ENCODE results near the gene MBD2.
A peak's percentile ranks its signal among the peaks of the same experiment; 100 is the strongest.
"Not testable (repeated sequence)": the region's sequence is repeated elsewhere in the genome, so short reads cannot be mapped to it uniquely, and the experiment has no call there.

The MBD2 gene

DNA sequence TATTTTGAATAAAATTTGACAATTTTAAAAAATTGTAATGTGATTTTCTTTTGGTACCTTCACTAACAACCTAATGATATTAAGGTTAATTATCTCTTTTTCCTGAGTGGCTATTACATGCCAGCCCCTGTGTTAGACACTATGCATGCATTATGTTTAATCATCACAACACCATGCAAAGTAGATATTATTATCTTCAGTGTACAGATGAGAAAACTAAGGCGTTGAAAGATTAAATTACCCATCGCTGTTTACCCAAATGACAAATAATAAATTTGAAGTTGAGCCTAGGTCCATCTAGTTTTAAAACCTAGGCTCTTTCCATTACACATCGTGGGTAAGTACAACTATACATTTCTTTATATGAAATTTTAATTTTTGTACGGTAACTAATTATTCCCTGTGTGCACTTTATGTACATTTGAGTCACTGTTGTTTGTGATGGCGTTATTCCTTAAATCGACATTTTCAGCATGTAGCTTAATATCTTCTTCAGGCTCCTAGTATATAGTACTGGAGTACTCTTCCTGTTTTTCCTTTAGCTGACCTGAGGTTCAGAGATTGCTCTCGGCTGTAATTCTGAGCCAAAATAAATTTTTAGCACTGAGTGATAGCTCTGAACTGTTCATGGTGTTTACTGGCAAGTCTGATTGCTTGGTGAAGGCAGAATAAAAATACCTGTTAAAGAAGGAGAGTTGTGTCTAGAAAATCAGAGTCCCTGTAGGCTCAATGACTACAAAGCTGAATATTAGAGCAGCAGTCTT lies 13.9 kb upstream of the MBD2 start:
- peak; percentile 56 for DNase-seq (ENCODE audit: low spot score)

DNA sequence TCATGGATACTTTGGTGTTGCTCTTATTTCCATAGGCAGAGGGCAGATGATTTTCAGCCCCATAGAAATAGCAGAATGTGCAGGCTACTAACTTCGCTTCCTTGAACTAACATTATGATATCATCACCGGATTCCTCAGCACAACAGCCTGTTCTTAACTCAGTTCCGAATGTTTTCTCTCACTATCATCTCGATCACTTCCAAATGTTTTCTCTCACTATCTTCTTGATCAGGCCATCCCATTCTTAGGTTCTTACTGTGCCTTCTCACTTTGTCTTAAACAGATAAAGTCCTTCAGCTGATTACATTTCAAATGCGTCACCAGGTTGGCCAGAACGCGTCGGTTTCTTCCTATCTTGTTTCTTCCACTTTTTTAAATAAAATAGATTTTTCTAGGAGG lies 11.4 kb upstream of the MBD2 start:
- no peak for DNase-seq (ENCODE audit: low spot score)

DNA sequence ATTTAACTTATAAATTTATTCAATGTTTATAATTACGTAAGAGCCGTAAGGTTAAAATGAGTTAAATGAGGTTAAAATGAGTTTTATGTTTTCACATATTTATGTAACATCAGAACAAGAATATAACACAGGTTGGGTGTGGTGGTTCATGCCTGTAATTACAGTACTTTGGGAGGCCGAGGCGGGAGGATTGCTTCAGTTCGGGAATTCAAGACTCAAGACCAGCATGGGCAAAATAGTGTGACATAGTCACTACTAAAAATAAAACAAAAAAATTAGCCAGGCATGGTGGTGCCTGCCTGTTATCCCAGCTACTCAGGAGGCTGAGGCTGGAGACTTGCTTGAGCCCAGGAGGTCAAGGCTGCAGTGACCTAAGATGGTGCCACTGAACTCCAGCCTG lies 9.3 kb upstream of the MBD2 start:
- no peak for DNase-seq (ENCODE audit: low spot score)

DNA sequence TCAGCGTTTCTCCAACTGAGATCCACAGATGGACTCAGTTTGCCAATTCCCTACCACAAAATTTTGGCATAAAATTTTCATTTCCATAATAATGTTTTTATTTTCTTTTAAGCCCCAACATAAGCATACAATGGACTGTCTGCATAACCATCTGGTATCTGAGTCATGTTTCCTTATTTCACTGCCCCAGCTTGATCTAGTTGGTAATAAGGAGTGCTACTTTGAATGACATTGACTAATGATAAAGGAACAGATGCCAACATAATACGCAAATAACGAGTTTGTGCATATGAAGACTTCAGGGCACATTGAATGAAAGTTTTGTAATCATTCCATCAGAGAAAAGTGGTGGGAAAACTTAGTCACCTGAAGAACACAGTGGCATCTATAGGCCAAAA lies 8.8 kb upstream of the MBD2 start:
- no peak for DNase-seq (ENCODE audit: low spot score)

DNA sequence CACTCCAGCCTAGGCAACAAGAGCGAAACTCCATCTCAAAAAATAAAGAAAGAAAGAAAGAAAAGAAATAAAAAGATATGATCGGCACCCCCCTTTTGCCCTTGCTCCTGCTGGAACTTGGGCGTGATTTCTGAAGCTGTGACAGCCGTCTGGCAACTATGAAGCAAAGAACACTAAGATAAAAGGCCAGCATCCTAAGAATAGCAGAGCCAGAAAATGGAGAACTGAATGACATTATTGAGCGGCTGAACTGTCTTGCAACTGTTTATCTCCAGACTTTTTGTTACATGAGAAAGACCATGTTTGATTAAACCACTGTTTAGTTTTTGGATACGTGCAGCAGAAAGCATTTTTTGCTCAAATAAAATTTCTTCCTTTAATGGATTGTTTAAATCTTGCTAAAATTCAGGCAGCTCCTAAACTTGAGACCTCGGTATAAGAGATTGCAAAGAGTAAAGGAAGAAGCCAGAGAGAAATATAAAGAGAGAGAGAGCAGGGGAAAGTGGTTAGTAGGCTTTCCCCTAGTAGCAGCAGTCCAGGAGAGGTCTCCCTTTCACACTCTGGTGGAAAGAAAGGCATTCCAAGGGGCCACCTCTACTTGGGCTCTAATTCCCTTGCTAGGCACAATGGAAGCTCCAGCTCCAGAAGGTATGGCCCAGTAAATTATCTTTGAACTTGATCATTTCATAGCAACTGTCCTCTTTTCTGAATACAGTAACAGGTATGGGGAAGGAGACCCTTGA lies 8.2 kb upstream of the MBD2 start:
- no peak for DNase-seq (ENCODE audit: low spot score)

DNA sequence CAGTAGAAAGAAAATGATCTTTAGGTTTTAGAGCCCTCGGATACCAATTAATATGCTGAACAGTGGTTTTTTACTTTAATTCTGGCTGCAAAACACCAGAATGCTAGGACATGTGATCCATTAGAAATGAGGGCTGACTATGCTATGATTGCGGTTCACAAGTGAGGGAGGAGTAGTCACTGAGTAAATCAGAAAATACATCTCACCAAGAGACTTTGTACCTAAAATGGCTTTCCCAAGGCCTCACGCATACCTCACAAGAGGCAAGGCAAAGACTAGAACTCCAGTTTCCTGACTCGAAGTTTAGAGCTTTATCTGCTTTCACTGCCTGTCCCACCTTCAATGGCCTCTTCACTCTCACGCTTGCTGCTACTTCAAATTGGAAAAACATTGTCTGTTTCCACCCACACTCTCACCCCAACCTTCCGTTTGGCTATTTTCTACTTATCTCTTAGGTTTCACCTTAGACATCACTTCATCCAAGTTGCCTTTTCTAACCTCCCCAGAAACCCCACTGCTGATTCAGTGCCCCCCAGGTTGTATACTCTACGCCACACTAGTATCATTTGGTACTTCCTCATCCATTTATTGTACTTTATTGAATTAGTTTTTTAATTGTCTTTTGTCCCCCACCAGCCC lies 5.1 kb upstream of the MBD2 start:
- DNase-seq (ENCODE audit: low spot score), result no peak

DNA sequence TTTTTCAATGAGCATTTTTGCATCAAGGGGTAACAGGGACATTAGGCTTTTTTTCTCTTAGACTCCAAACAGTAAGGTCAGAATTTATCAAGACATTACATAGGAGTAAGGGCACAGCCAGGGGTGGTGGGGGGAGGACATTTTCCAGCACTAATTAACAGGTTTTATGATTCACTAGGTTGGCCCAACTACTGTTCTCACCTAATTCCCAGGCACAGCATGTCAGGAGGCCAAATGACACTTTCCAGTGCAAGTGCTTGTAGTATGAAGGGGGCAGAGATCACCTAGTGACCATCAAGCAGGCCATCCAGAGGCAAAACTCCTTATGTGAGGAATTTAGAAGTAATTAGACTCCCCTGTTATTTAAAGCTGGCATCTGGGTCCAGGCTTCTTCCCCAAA lies 3.9 kb upstream of the MBD2 start:
- DNase-seq (ENCODE audit: low spot score), result no peak

DNA sequence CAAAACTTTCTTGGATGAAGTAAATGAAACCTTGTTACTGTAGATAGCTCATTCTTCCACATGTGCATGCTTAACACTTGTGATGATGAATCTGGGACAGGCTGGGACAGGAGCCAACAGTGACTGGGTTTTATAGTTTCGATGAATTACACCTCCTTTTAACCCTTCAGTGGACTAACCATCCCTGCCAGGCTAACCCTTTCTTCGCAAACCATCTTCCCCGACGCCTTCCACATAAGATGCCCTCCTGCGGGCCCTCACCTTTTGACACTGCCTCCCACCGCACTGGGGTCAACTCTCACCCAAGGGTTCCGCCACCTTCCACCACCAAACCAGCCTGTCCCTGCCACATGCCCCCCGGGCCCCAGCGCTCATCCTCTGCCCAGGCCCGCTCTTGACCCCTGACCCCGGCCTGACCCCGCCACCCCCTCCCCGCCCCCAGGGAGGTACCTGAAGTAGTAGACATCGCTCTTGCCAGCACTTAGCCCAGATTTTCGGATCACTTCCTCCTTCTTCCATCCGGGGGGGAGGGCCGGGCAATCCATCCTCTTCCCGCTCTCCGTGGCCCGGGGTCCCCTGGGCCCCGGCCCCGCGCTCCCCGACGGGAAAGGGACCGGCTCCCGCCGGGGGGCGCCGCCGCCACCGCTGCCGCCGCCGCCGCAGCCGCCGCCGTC lies 764 bp downstream of the MBD2 start:
- DNase-seq (ENCODE audit: low spot score), result peak; percentile 64

DNA sequence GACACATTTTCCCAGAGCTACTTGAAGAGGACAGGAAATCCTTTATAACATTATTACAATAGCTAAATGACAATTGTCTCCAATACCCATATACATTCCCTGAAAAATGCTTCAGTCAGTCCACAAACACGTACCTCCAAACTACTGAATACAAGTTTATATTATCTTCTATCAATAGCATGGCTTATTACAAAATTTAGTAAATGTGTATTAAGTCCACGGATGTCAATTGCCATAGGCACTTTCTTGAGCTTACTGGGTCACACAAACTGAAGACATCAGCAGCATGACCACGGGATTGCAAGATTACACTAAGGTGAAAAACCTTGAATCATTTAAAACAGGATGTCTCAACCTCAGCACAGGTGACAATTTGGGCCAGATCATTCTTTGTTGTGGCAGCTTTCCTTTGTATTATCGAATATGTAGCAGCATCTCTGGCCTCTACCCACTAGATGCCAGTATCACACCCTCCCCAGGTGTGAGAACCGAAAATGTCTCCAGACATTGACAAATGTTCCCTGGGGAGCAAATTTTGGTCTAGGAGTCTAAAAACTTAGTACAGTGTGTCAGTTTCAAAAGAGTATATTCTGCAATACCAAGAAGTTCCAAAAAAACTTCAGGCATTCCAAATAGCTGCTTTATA lies 1.4 kb downstream of the MBD2 start:
- no peak for DNase-seq (ENCODE audit: low spot score)

DNA sequence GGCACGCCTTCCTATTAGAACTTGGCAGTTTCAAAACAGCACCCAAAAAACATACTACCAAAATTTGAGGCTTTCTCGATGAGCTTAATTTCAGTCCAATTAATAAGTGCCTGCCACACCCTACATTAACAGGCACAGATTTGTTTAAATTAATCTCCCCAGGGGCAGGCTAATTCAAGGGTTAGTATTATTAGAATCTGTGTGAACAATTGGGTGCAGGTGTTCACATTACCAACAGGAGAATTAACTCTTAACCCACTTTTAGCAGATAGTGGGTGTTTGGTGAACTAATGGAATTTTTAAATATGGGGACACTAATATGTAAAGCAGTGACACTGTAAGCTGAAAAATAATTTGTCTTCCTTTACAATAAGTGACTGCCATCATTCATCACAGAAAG lies 4.1 kb downstream of the MBD2 start:
- no peak for DNase-seq (ENCODE audit: low spot score)

DNA sequence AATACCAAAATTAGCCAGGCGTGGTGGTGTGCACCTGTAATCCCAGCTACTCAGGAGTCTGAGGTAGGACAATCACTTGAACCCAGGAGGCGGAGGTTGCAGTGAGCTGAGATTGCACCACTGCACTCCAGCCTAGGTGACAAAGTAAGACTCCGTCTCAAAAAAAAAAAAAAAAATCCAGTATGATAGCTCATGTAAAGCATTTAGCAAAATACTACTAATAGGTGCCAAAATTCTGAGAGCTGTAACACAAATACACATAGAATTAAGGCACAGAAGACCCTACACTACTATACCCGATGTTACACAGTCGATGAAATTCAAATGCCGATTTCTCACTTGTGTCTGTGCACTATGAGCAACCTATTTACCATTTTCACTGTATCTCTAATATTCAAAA lies 5.7 kb downstream of the MBD2 start:
- not testable (repeated sequence) for DNase-seq (ENCODE audit: low spot score)

DNA sequence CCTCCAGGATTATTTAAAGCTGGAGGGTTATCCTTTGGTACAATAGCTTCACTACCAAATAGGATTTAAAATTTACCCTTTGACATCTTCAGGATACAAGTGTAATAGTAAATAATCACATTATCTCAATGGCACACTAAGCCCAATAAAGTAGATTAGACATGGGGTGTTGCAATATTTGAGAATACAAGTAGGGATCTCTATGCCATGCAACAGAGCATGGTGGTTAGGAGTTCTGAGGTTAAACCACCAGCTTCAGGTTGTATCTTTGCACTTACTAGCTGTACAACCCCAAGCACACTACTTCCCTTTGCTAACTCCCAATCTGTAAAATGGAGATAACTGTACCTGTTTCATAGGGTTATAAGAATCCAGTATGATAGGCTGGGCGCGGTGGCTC lies 6.2 kb downstream of the MBD2 start:
- no peak for DNase-seq (ENCODE audit: low spot score)

DNA sequence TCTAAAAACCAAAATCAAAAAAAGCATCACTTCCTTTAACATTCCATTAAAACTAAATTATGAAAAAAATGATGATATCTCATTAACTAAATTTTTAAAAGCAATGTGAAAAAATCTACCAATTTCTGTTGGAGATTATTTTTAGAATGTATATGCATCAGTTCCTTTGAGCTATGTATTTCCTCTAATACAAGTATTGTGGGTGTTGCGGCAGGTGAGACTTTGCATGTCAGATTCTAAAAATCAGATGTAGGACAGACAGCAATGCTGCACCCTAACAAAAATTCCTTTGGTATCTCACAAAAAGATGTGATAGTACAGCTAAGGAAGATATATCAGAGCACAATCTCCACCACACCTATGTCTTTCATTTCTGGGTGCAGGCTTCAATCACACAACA lies 6.8 kb downstream of the MBD2 start:
- DNase-seq (ENCODE audit: low spot score), result no peak

DNA sequence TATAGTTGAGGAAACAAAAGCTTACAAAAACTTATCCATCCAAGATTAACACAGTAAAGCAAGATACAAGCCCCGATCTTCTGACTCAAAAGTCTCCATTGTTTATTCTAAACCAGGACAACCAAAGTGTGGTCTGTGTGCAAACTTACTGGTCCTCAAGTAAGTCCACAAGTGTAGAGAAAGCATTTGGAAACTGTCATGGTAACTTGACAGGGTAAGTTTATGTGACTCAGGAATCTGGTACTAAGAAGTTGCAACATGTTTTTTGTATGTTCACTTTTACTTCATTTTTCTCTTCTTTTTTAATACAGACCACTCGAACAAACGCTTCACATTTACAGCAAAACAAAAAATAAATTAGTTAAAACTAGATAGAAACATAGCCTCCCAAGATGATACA lies 9.4 kb downstream of the MBD2 start:
- DNase-seq (ENCODE audit: low spot score), result no peak

DNA sequence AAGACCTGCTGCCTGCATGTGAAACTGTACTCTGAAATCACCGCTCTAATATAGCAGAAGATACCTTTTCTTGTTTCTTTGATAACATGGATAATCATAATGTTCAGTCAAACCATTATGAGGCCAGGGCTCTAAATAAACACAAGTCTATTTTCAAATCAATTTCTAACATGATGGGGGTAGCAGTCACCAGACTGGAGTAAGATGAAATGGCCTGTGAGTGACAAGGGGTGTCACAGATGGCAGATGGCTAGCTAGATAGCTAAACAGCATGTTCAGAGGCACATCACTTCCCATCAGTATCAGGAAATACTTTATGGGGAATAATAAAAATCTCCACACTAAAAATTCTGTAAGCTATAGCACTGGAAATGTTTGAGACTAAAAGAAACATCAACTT lies 14.0 kb downstream of the MBD2 start:
- DNase-seq (ENCODE audit: low spot score), result no peak

DNA sequence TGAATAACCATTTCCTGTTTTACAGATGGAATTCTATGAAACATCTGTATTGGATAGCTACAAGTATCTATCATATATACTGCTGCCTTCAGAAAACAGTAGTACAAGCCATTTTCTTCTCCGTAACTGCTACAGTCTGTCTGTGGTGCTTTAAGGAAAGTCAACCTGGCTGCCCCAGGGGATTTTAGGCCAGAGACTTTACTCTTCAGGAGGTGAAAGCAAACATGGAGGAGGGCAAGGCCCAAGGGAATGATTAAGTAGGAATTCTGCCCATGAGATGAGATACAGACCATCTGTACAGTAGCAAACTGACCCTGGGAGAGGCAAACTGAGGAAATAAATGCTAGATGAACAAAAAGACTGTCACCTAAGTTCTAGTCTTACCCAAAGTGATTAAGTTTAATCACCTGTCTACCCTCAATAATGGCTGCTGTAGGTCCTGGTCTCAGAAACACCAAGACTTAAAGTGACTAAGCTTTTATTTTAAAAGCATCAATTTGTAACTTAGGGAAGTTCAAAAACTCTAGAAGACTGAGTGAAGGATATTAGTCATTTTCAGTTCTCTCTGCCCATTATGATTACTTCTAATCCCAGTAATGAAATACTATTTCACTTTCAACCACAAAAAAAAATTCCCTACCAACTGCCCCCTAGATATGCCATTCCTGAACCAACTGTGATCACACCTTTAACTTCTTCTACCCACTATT lies 14.8 kb downstream of the MBD2 start:
- DNase-seq (ENCODE audit: low spot score), result no peak

DNA sequence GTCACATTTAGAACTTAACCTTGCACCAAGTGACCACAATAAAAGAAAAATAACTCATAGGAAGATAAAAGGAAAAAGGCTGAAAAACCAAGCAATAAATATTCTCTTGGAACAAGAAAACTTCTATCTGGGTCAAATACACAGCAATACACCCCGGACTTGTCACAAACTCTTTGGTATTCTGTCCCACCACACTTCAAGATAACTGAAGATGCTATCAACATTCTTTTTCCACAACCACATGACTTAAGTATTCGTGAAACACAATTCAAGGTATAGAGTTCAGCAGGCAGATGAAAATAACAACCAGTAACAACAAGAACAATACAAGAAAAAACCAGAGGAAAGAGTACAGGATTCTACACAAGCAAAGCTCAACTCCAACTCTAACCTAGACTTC lies 18.0 kb downstream of the MBD2 start:
- no peak for DNase-seq (ENCODE audit: low spot score)

DNA sequence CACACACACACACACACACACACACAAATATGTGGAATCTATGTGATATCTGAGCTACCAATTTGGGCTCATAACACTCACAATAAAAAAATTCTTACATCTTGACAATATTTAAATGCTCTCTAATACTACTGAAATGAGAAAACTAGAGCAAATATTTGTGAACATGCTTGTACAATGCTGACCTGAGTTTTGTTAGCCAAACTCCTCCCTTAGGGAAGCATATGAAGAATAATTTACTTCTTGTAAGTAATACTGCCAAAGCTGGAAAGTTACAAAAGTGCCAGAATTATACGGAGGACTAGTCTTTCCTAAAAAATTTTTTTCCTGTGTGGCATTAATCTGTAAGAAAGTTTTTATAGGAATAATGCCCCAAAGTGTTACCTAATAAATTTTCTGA lies 18.5 kb downstream of the MBD2 start:
- no peak for DNase-seq (ENCODE audit: low spot score)

DNA sequence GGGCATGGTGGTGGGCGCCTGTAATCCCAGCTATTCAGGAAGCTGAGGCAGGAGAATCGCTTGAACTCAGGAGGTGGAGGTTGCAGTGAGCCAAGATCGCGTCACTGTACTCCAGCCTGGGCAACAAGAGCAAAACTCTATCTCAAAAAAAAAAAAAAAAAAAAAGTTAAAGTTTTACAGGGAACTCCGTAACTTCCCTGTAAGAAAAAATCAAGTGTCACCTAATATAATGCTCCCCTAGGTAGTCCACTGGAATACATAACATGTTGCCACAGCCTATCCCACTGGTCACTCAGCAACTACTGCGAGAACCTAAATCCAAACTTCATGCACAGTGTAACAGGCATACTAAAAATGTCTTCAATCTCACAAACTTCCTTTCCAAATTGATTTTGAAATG lies 19.0 kb downstream of the MBD2 start:
- not testable (repeated sequence) for DNase-seq (ENCODE audit: low spot score)

DNA sequence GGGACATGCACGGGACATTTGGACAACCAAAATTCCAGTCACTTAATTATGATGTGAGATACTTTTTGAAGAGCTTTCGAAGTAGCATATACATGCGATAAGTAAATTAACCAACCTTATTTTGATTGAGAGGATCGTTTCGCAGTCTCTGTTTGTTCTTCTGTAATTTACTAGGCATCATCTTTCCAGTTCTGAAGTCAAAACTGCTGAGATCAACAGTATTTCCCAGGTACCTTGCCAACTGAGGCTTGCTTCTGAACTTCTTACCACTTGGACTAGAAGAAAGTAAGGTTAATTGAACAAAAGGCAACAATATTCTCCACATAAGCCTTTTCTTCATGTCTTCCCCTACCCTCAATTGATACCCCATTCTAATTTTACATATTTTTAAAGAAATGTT lies 19.6 kb downstream of the MBD2 start:
- DNase-seq (ENCODE audit: low spot score), result no peak

DNA sequence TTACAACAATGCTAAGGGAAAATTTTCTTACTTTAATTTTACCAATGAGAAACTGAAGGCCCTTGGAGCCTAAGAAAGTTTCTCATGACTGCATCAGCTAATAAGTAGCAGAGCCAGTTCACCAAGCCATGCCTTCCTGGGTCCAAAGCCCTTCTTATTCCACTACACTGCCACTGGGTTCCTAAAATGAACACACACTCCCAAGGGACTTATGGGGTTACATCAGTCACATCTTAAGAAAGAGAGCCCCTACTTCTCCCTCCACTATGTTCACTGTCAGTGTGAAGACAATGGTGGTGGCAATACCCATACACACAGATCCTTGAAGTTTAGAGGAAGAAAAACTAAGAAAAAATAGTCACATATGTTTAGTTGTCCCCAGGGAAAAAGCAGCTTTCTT lies 20.6 kb downstream of the MBD2 start:
- no peak for DNase-seq (ENCODE audit: low spot score)

DNA sequence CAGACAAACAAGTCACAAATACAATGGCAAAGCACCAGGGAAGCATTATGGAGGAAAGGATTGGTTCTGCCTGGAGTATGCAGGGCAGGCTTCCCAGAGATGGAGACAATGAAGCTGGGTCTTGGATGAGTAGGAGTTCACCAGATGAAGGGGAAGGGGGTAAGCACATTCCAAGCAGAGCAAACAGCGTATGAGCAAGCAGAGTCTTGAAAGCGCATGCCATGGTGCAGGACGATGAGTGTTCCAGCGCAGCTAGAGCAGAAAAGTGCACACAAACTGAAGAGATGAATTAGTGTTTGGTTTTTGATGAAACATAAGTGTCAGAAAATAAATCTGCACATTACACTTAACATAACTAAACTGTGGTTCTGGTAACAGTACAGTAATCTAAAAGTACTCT lies 21.6 kb downstream of the MBD2 start:
- DNase-seq (ENCODE audit: low spot score), result no peak
